GM10248 (cell line): ENCODE data around the gene DPEP2.

Experiments
- CTCF ChIA-PET: fragments of 300-600 bp; sonication (Branson Sonifier 250); formaldehyde crosslinking; extraction: SDS; loops from one replicate; lab custom pipeline; 2021; ENCODE audit warnings: antibody characterized with exemption; lab: Yijun Ruan, JAX
- POLR2A ChIA-PET: fragments of 350-650 bp; sonication (Branson Sonifier 250); formaldehyde crosslinking; extraction: SDS; loops from one replicate; lab custom pipeline; 2020; ENCODE audit warnings: antibody characterized with exemption; lab: Yijun Ruan, JAX
- DNase-seq: peaks from one replicate; pipeline ENCODE4 v3.0.0; 2012; ENCODE audit errors: extremely low spot score
- TF ChIP-seq, protein P1 (sequence below): IDR thresholded peaks from 2 replicates; pipeline ENCODE4 v1.5.1; 2012; ENCODE audit warnings: mild to moderate bottlenecking, low read depth; ENCODE audit errors: extremely low read depth, missing control alignments, control extremely low read depth

The DPEP2 gene

DNA sequence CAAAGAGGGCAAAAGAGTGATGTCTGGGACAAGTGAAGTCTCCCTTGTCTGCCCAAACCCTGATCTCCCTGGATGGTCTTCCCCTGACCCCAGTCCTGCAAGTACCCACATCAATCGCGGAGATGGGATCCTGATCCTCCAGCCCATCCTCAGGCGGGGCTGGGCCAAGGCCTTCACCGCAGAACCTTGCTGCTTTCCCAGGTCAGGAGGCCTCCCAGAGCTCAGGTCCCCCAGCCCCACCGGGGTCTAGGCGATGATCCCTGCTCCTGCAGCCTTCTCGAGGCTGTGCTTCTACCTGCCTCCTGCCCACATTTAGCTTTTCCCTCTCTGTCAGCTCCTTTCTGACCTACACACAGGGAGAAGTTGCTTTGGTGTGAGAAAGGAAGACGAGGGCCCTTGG lies 37.1 kb downstream of the DPEP2 start:
- CTCF ChIA-PET, result interaction anchor here (1.2 to 1.5 kb wide), 2 partner anchors 19 to 78 kb away, joined by 3 to 4 read pairs; no protein-coding TSS in a partner anchor
- DNase-seq, result no peak
- POLR2A ChIA-PET, result no interaction called here
- TF ChIP-seq, protein P1, sequence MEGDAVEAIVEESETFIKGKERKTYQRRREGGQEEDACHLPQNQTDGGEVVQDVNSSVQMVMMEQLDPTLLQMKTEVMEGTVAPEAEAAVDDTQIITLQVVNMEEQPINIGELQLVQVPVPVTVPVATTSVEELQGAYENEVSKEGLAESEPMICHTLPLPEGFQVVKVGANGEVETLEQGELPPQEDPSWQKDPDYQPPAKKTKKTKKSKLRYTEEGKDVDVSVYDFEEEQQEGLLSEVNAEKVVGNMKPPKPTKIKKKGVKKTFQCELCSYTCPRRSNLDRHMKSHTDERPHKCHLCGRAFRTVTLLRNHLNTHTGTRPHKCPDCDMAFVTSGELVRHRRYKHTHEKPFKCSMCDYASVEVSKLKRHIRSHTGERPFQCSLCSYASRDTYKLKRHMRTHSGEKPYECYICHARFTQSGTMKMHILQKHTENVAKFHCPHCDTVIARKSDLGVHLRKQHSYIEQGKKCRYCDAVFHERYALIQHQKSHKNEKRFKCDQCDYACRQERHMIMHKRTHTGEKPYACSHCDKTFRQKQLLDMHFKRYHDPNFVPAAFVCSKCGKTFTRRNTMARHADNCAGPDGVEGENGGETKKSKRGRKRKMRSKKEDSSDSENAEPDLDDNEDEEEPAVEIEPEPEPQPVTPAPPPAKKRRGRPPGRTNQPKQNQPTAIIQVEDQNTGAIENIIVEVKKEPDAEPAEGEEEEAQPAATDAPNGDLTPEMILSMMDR, result no peak

DNA sequence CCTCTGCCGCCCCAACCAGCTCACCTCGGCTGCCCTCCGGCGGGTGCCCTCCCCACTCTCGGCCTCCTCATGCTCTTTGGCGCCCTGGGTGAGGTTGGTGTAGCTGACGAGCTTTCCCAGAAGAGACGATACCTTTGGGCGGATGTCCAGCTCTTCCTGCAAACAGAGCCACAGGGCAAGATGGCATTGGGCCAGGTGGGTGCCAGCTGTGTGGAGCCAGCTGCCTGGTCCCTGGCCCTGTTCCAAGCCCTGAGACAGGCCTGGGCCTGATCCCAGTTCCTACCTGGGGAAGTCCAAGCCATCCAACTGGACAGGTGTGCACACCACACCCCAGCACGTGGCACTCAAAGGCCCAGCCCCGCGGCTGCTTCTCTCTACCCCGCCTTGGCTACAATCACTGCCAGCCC lies 37.7 kb downstream of the DPEP2 start:
- no peak for DNase-seq
- POLR2A ChIA-PET, result no interaction called here
- CTCF ChIA-PET, result no interaction called here
- TF ChIP-seq, protein P1, result no peak

GRCh38 chr16:67959536-67960329 lies 39.6 kb downstream of the DPEP2 start:
- DNase-seq, result no peak
- CTCF ChIA-PET, result interaction anchor here (1.3 to 2.1 kb wide), 6 partner anchors 10 to 106 kb away, joined by 4 to 9 read pairs (median 5); no protein-coding TSS in a partner anchor

GRCh38 chr16:67957622-67958021 lies 41.7 kb downstream of the DPEP2 start:
- TF ChIP-seq, protein P1, result no peak
- no peak for DNase-seq
- ChIA-PET CTCF (interaction anchor here (2.4 kb wide), 1 partner anchor 15 kb away, joined by 5 read pairs; no protein-coding TSS in a partner anchor), POLR2A (no interaction called here)

More at GRCh38 chr16:67959536-67960329, 39.6 kb downstream of the DPEP2 start:
- TF ChIP-seq, protein P1, result no peak
- POLR2A ChIA-PET, result interaction anchor here (0.5 to 0.7 kb wide), 3 partner anchors 9 to 332 kb away, joined by 3 to 4 read pairs (median 4); no protein-coding TSS in a partner anchor

GRCh38 chr16:67954421-67955196 lies 44.7 kb downstream of the DPEP2 start:
- TF ChIP-seq, protein P1, result no peak
- DNase-seq, result no peak
- POLR2A ChIA-PET, result no interaction called here
- CTCF ChIA-PET, result interaction anchor here (0.9 to 2.3 kb wide), 3 partner anchors 14 to 276 kb away, joined by 3 to 6 read pairs (median 3); partner anchors contain the start of gene PSMB10
